Fibroblast of lung (primary cell): ENCODE measurements around the gene MAP4K1. TPM values are rescaled to one million over a fixed set of nuclear protein-coding genes. Genes with fewer than 3 reads are reported as not detected.

Experiments
- DNase-seq, 2 donors: peaks; one replicate each; pipeline versions ENCODE4 v3.0.0 to v3.0.0-alpha.2; 2010; ENCODE audit warnings: low read depth in 2 of 2
- H2AFZ ChIP-seq: 2 replicates; pipeline ENCODE4 v1.5.1; 2012; ENCODE audit warnings: low read length, control low read depth, inconsistent platforms
- H3K27ac ChIP-seq: 2 replicates; pipeline ENCODE4 v1.5.1; 2011; ENCODE audit warnings: low read length, control low read depth; ENCODE audit not compliant: insufficient read depth
- H3K27me3 ChIP-seq: 2 replicates; pipeline ENCODE4 v1.5.1; 2011; ENCODE audit warnings: mild to moderate bottlenecking, low read length; ENCODE audit not compliant: control insufficient read depth, insufficient read depth
- H3K36me3 ChIP-seq: 2 replicates; pipeline ENCODE4 v1.5.1; 2011; ENCODE audit warnings: low read length; ENCODE audit not compliant: control insufficient read depth, insufficient read depth
- H3K4me1 ChIP-seq: 2 replicates; pipeline ENCODE4 v1.5.1; 2011; ENCODE audit warnings: low read length; ENCODE audit not compliant: control insufficient read depth, insufficient read depth; ENCODE audit errors: extremely low read depth
- H3K4me2 ChIP-seq: 2 replicates; pipeline ENCODE4 v1.5.1; 2011; ENCODE audit warnings: low read length, control low read depth; ENCODE audit not compliant: insufficient read depth; ENCODE audit errors: extremely low read depth
- H3K4me3 ChIP-seq, 4 experiments: fragments of 200-600 bp in 1 of 4; sonication (generic) in 1 of 4; replicated peaks in 1 of 4; 2 replicates each; pipeline ENCODE4 v1.5.1; 2011 to 2016; ENCODE audit warnings: low read length in 4 of 4, low read depth in 3 of 4, mild to moderate bottlenecking in 3 of 4, control low read depth in 2 of 4, inconsistent platforms in 1 of 4, mixed read lengths in 1 of 4; ENCODE audit not compliant: insufficient read depth in 1 of 4; ENCODE audit errors: control extremely low read depth in 1 of 4
- H3K79me2 ChIP-seq: 2 replicates; pipeline ENCODE4 v1.5.1; 2012; ENCODE audit warnings: mild to moderate bottlenecking, low read length, inconsistent platforms; ENCODE audit not compliant: control insufficient read depth, insufficient read depth
- H3K9ac ChIP-seq: 2 replicates; pipeline ENCODE4 v1.5.1; 2011; ENCODE audit warnings: mild to moderate bottlenecking, low read length, control low read depth; ENCODE audit not compliant: insufficient read depth
- H3K9me3 ChIP-seq: 2 replicates; pipeline ENCODE4 v1.5.1; 2012; ENCODE audit warnings: low read depth, low read length; ENCODE audit not compliant: control insufficient read depth, insufficient read depth
- H4K20me1 ChIP-seq: 2 replicates; pipeline ENCODE4 v1.5.1; 2011; ENCODE audit warnings: low read length; ENCODE audit not compliant: control insufficient read depth, insufficient read depth; ENCODE audit errors: extremely low read depth
- CTCF ChIP-seq, 2 donors: IDR thresholded peaks in 1 of 2; conservative IDR thresholded peaks in 1 of 2; 1 replicate in 1 of 2; 2 replicates in 1 of 2; pipeline ENCODE4 v1.5.1; 2011 to 2012; ENCODE audit warnings: low read length in 2 of 2, control low read depth in 1 of 2, inconsistent platforms in 1 of 2, low read depth in 1 of 2, mild to moderate bottlenecking in 1 of 2
- EZH2 ChIP-seq: IDR thresholded peaks from 2 replicates; pipeline ENCODE4 v1.5.1; 2012; ENCODE audit warnings: low read length, control low read depth, mild to moderate bottlenecking; ENCODE audit errors: missing control alignments
- polyA plus RNA-seq, 2 donors: library from polyadenylated mRNA; depleted of rRNA in 1 of 2; stranded (reverse) in 1 of 2; unstranded in 1 of 2; fragments of >200 nt; gene quantifications; 2 replicates each; pipeline ENCODE4 v1.2.1, GENCODE V29; 2011 to 2012; ENCODE audit warnings: missing spikeins in 1 of 2
- total RNA-seq: library from RNA; depleted of rRNA; stranded (reverse); fragments of >200 nt; gene quantifications from 2 replicates; pipeline ENCODE4 v1.2.1, GENCODE V29; 2014

MAP4K1 gene
- total and polyA plus RNA-seq, 2 donors (not counting 1 experiment from before 2014, with no cell fraction given), result 0.12 to 0.17 TPM

- H3K4me2 ChIP-seq, result peak overlapping the region; percentile 100
- no peak for DNase-seq
Measured at GRCh38 chr19:38619361-38620174, 1.8 kb upstream of the MAP4K1 start.

DNA sequence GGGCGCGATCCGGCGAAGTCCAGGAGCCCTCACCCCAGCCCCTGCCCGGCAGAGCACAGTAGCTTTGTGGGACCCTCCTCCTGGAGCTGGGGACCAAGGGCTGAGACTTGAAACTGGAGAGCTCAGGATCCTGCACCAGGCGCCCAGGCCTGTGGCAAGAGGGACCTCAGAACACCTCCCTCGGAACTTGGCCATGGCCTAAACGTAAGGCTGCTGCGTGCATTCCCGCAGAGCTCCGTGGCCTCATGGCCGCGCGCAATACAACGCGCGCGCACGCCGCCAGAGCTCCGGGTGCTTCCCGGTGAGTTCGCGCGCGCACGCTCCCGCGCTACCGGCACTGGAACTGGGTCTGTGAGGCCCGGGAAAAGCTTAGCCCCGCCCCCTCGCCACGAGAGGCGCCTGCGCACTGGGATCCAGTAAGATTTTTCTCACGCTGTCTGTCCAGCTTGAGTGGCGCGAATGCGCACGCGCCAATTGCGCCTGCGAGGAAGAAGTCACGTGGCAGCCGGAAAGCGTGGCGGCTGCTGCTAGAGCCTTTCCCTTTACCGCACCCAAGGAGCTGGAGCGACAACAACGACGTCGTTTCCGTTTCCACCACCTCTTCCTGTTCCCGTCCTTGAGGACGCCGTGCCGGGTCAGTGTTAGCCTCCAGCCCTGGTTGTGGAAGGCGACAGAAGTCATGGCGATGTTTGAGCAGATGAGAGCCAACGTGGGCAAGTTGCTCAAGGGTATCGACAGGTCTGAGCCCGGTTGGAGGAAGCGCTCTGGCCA, 1.0 kb upstream of the MAP4K1 start, which contains the start of gene EIF3K:
TSS of gene EIF3K (plus strand) at position 599 of the 771 bp plus-strand sequence. CDS start at position 680, 81 bp downstream.
- Histone ChIP-seq H3K4me2 (peak within 1 kb of the TSS; percentile 100), H3K36me3 (peaks cover 12% of the 10 kb centered on the region), H4K20me1 (no peaks in the 10 kb centered on the region), H3K4me3 (peak within 1 kb of the TSS; percentile 88 to 100 (median 96)), H3K79me2 (peaks cover 14% of the 10 kb centered on the region), H3K4me1 (peaks cover 12% of the 10 kb centered on the region), H3K9me3 (no peaks in the 10 kb centered on the region), H3K9ac (peak within 1 kb of the TSS; percentile 86), H2AFZ (peak within 1 kb of the TSS; percentile 78), H3K27ac (peak within 1 kb of the TSS; percentile 89), H3K27me3 (no peaks in the 10 kb centered on the region)
- TF ChIP-seq EZH2 (no peak), CTCF (conservative IDR thresholded peaks at IDR 0.05 in 1 of 2, IDR thresholded peaks at IDR 0.05 in 1 of 2; ENCODE audit: low read depth in 1 of 2, low read length in 2 of 2) (no peak)
- peak; percentile 98 to 99 for DNase-seq

More at GRCh38 chr19:38619361-38620174, 1.8 kb upstream of the MAP4K1 start:
- no peak for TF ChIP-seq CTCF (conservative IDR thresholded peaks at IDR 0.05 in 1 of 2, IDR thresholded peaks at IDR 0.05 in 1 of 2; ENCODE audit: low read depth in 1 of 2, low read length in 2 of 2)
- no peak for TF ChIP-seq EZH2
- Histone ChIP-seq H4K20me1 (no peaks in the 10 kb centered on the region), H3K9ac (peak overlapping the region; percentile 86), H3K4me3 (peak overlapping the region; percentile 88 to 100 (median 96)), H3K79me2 (peaks cover 14% of the 10 kb centered on the region), H3K4me1 (peaks cover 12% of the 10 kb centered on the region), H2AFZ (peak overlapping the region; percentile 78), H3K27ac (peak overlapping the region; percentile 89), H3K36me3 (peaks cover 15% of the 10 kb centered on the region), H3K9me3 (no peaks in the 10 kb centered on the region), H3K27me3 (no peaks in the 10 kb centered on the region)

DNA sequence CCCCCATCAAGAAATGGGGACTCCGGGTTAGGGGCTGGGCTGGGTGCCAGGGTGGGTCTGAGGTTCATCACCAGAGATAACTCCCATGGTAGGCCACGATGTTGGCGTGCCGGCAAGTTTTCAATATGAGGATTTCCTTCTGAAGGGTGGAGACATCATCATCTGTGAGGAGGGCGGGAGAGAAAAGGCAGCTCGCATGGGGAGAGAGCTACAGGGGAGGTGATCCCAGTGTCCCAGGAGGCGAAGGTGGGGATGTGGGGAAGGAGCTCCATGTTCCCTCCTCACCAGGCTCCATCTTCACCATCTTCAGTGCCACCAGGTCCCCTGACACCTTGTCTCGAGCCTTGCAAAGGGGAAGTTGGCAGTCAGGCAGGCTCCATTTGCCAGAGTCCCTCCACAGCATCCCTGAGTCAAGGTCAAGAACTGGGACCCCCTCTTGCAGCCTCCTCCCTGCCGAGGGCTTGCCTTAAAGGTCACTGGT, 430 bp downstream of the MAP4K1 start:
- H3K36me3 ChIP-seq, result peaks cover 9% of the 10 kb centered on the region
- TF ChIP-seq CTCF (conservative IDR thresholded peaks at IDR 0.05 in 1 of 2, IDR thresholded peaks at IDR 0.05 in 1 of 2; ENCODE audit: low read depth in 1 of 2, low read length in 2 of 2), result no peak
- TF ChIP-seq EZH2, result no peak
- peaks cover 12% of the 10 kb centered on the region for H3K4me1 ChIP-seq
- DNase-seq, result no peak
- H3K27me3 ChIP-seq, result no peaks in the 10 kb centered on the region
- H2AFZ ChIP-seq, result peak overlapping the region; percentile 20
- H3K4me2 ChIP-seq, result no peak overlapping the region
- H3K27ac ChIP-seq, result no peak overlapping the region
- H4K20me1 ChIP-seq, result no peaks in the 10 kb centered on the region
- no peak overlapping the region for H3K4me3 ChIP-seq
- H3K9ac ChIP-seq, result no peak overlapping the region
- no peaks in the 10 kb centered on the region for H3K9me3 ChIP-seq
- peaks cover 14% of the 10 kb centered on the region for H3K79me2 ChIP-seq
